CD1c-positive myeloid dendritic cell (primary cell): ENCODE measurements around the gene METTL9.
A peak's percentile ranks its signal among the peaks of the same experiment; 100 is the strongest.

ENCODE experiments used
- DNase-seq: peaks from one replicate; pipeline ENCODE4 v3.0.0-alpha.2; 2016; ENCODE audit errors: extremely low spot score

Gene METTL9

DNA sequence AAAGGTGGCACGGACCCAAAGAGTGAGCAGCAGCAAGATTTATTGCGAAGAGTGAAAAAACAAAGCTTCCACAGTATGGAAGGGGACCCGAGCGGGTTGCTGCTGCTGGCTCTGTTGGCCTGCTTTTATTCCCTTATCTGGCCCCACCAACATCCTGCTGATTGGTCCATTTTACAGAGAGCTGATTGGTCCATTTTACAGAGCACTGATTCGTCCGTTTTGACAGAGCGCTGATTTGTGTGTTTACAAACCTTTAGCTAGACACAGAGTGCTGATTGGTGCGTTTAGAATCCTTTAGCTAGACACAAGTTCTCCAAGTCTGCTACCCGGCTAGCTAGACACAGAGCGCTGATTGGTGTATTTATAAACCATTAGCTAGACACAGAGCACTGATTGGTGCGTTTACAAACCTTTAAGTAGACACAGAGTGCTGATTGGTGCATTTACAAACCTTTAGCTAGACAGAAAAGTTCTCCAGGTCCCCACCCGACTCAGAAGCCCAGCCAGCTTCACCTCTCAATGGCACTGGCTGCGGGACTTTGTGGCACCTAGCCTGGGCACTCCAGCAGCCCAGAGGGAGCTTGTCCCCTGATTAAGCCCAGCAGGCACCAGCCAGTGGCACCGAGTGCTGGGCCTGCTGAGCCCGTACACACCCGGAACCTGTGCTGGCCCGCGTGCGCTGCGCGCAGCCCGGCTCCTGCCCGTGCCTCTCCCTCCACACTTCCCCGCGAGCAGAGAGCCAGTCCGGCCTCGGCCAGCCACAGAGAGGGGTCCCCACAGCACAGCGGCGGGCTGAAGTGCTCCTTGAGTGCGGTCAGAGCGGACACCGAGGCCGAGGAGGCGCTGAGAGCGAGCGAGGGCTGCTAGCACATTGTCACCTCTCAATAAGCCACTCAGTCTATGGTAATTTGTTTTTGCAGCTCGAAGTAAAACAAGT, 37.9 kb downstream of the METTL9 start:
- no peak for DNase-seq

DNA sequence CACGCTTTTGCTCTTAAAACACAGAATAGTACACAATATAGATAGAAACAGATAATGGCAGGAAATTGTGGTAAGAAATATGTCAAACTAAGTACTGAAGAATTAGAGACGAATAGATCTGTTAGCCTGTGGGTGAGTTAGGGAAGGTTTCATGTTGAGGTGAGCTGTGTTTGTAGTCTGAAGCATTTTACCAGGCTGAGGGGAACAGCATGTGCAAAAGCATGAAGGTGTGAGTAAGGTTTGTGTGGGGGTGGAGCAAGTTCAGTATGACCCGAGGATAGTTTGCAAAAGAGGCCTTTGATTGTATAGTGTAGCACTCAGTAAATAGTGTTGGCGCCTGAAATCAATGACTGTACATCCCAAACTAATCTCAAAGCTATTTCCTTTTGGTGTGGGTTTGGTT, 39.2 kb downstream of the METTL9 start:
- DNase-seq, result no peak

DNA sequence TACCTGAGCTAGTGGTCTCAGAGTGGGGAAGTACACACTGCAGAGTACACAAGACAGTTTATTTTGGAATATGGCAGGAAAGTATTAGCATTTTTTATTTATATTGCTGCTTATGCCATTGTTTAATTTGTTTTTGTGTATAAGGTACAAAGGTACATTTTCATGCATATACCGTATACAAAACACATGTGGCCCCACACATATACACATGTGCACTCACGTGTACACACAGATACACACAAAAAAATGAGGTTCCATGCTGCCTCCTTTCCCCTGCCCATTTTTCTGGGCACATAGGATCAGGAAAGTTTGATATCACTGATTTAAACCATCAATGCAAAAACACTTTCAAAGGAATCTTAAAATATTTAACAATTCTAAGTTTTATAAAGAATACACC, 40.1 kb downstream of the METTL9 start:
- no peak for DNase-seq

DNA sequence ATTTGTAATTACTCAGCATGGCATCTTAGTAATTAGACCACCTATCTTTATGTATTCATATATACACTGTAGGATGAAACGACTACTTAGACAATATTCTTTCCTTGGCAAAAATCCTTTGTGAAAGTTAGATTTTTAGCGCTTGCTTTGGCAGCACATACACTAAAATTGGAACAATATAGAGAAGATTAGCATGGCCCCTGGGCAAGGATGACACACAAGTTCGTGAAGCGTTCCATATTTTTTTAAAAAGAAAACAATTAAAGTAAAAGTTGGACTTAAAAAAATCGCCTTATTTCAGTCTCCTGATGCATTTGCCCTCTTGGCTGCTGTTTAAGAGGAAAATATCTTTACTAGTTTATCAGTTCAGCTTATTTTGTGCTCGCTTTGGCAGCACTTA, 42.5 kb downstream of the METTL9 start:
- no peak for DNase-seq

DNA sequence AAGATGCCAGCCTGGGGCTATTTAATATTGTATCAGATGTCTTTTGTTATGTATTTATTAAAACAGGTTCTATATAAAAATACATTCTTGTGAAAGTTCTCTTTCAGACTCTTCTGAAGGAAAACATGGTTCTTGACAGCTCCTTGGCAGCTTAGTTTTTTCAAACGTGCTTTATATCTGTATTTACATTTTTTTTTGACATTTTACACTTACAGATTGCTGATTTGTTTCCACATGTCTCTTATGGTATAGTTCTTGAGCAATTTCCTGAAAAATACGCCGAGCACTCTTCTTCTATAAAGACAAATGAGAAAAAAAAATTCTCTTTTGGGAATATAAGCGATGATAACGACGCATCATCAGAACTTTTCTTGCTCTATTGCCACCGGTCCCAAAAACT, 43.5 kb downstream of the METTL9 start:
- DNase-seq, result no peak

DNA sequence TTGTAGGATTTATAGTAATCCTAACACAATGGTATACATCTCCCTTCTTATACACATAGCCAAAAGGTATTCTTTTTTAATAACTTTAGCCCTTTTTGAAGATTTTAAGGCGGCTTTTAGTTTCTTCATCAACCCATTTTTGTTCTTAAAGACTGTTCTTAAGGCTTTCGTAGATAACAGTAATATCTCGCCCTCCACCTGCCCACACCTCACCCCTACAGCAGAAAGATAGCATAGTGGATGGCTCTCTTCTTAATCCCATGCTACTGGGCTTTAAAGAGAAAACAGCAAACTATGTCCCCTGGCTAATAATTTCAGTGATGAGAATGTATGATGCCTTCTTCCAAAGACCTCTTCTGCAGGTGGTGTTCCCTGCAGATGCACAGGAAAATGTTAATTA, 44.4 kb downstream of the METTL9 start:
- DNase-seq, result no peak

DNA sequence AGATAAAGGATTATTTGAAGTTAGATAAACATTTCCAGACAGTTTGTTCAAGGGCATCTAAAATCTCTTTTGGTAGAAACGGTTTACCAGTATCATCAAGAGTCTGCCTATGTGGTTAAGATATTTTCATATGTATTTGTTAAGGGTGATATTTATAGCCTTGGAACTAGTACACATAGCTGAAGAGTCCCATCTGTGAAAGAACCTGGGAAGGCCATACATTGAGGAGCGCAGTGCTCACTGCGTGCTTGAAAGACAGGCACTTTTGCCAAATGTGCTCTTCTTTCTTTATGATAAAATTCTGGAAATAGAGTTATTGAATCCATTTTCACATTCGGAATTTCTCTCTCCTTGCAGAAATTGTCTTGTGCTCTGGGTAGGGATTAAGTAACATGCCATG, 45.3 kb downstream of the METTL9 start:
- DNase-seq, result no peak

DNA sequence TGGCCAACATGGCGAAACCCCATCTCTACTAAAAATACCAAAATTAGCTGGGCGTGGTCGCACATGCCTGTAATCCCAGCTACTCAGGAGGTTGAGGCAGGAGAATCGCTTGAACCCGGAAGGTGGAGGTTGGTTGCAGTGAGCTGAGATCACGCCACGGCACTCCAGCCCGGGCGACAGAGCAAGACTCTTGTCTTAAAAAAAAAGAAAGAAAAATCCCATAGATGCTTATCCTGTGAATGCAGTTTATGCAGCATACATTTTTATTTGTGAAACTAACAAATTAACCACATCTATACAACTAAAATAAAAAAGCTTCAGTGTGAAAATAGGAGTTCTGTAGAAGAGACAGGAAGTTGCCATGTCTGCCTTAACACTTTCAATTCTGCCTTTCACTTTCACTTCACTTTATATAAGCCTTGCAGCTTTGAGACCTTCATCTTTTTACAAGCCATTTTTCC, 45.9 kb downstream of the METTL9 start:
- DNase-seq, result peak; percentile 84

DNA sequence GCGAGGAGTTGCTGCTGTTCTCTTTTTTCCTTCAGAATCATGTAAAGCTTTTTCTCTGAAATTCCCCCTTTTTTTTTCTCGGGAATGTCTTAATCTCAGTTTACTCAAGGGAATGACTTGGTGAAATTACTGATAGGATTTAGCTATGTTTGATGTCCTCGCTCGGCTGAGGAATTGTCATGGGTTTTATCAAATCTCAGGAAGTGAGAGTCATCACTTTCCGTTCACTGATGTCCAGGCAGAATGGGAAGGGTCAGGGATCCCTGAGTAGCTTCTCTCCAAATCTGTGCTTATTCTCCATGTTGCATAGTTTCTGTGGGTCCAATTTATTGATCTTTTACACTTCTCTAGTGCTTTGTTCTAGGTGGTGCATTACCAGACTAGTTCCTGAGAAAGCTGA, 46.7 kb downstream of the METTL9 start:
- peak; percentile 61 for DNase-seq

DNA sequence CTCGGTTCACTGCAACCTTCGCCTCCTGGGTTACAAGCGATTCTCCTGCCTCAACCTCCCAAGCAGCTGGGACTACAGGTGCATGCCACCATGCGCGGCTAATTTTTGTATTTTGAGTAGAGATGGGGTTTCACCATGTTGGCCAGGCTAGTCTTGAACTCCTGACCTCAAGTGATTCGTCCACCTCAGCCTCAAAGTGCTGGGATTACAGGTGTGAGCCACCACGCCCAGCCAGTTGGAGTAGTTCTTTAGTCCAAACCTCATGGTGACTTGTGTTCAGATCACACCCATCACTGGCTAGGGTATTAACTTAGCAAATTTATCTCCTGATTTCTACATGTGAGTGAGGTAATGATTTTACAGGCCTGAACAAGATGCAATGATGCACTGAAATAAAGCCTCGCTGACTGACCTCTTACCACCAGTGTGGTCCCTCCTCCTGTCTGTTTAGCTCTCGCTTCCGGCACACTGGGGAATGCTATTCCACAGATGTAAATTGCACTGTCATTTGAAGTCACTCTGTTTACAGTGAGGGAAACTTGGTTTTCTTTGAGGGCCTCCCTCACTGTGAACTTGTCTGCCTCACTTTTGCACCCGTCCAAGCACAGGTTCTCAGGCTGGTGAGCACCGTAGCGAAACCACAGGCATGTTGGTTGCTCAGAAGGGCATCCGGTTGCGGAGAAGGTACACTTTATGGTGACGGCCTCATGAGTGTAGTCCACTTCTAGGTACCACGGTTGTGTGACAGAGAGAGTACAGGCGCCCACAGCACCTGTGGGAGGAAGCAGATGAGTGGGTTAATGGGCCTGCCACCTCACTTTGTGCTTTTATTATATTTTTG, 47.6 kb downstream of the METTL9 start:
- DNase-seq, result no peak

DNA sequence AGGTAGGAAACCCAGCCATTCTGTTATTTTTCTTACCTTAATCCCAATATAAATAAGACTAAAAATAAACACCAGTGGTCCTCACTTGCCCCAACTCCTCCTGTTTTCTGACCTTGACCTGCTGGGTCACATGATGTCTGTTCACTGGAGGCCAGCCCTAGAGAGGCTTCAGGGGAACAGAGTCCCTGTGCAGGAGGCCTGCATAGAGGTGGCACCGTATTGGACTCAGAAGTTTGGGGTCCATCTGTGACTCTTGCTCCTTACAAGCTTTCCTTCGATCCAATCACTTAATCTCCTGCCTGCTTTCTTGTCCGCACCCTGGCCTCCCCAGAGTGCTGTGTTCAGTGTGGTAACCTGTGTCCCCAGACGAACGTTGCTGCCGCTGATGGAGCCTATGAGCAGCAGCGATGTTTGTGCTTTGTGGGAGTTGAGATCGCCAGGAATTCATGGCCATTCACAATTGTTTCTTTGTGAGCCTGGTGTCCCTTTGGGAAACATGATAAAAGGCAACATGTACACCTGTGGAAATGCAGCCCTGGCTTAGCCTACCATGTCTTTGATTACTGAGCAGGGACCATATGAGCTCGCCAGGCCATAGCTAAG, 48.3 kb downstream of the METTL9 start:
- no peak for DNase-seq

DNA sequence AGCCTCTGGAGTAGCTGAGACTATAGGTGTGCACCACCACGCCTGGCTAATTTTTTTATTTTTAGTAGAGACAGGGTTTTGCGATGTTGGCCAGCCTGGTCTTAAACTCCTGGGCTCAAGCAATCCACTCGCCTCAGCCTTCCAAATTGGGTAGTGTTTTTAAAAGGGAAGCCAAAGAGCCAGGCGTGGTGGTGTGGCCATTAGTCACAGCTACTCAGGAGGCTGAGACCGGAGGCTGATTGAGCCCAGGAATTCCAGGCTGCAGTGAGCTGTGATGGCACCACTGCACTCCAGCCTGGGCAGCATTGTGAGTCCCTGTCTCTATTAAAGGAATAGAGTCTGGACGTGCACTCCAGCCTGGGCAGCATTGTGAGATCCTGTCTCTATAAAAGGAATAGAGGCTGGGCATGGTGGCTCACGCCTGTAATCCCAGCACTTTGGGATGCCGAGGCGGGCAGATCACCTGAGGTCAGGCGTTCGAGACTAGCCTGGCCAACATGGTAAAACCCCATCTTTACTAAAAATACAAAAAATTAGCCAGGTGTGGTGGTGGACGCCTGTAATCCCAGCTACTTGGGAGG, 50.5 kb downstream of the METTL9 start:
- DNase-seq, result peak; percentile 60

DNA sequence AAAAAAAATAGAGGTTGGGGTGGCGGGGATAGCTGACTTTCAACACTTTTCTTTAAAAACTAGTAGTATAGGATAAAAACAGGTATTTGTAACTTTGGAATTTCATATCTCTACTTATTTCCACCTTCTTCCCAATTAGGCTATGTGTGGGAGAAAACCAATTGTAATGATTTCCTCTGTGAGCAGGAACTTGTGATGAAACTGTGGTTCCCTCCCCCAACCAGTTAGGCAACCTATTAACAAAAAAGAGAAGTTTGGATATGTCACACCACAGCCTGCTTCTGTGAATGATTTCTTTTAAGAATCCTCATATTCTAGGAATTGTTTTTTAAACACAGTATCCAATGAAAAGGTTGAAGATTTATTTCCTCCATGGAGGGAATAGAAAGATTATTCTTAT, 51.1 kb downstream of the METTL9 start:
- peak; percentile 93 for DNase-seq

DNA sequence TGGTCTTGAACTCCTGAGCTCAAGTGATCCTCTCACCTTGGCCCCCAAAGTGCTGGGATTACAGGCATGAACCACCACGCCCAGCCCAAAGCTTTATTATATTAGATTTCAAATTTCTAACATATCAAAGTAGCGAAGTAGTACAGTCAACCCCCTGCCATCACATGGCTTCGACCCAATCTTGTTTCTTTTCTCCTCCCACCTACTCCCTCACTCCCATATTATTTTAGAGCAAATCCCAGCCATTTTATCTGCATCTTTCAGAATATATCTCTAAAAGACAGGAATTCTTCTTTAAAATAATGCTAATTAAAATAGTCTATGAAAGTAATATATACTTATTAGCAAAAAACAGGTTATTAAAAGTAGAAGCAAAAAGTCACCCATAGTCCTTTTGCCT, 52.1 kb downstream of the METTL9 start:
- no peak for DNase-seq

DNA sequence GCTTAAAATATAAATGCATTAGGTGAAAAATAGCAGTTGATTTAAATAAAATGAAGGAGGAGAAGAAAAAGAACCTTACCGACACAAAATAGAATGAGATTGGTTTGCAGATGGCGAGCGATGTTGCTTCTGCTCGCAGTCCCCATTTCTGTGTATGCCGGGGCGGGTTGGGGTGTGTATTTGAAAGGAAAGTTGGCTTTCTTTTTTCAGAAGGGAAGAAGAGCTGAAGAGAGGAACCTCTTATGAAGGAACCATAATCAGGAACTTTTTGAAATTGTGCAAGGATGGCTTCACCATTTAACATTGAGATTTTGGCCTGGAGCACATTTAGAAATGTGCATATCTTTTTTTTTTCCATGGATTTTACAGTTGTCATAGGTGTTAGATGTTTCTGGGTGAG, 53.1 kb downstream of the METTL9 start, which contains the start of gene IGSF6:
Gene IGSF6, minus strand, starts transcription at position 156 of the 400 bp plus-strand sequence. Its CDS starts 10 bp downstream, at position 146.
- peak; percentile 88 for DNase-seq

DNA sequence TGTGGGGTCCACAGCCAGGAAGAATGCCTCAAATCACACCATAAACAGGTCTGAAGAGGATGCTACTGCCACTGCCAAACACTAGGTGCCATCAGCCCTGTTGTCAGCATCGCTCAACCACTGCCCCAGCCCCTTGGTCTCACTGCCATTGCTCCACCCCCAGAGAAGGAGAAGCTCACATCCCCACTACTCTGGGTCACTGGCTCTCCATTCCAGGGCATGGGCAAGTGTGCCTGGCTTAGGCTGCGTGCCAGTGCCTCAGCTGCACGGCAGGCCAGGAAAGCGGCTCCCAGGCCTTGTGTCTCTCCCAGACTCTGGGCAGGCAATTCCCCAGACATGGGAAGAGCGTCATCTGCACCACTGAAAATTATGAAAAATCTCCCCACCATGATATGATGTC, 54.2 kb downstream of the METTL9 start:
- peak; percentile 79 for DNase-seq

DNA sequence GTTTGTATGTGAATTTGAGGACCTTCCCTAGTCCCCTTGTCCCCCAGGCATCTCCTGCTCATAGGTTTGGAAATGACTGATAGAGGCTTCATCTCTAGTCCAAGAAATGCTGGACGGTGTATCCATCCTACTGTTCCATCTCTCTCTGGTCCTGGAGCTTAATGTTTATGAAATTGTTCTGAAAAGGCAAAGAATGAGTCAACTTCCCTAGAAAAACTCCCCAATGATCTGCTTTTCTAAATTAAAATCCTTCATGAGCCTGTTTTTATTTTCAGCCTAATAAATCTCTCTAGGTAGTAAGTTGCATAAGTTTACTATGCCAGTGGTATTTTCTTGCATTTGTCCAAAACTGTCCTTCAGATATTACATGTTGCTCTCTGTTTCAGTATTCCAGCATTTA, 55.1 kb downstream of the METTL9 start:
- peak; percentile 57 for DNase-seq

DNA sequence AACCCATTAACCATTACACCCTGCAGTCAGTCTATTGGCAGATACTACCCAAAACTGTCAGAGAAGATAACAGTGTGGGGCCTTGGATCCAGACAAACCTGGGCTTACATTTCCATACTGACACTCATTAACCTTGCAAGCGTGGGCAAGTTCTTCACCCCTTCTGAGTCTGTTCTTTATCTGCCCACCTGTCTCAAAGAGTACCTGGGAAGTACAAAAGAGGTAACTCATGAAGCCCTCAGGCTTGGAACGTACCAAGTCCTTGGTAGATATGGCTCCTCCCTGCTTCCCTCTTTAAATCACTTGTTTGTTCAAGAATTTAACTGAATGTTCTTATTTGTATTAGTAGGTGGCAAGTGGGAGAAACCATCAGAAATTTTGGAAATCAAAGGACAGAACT, 55.5 kb downstream of the METTL9 start:
- no peak for DNase-seq

DNA sequence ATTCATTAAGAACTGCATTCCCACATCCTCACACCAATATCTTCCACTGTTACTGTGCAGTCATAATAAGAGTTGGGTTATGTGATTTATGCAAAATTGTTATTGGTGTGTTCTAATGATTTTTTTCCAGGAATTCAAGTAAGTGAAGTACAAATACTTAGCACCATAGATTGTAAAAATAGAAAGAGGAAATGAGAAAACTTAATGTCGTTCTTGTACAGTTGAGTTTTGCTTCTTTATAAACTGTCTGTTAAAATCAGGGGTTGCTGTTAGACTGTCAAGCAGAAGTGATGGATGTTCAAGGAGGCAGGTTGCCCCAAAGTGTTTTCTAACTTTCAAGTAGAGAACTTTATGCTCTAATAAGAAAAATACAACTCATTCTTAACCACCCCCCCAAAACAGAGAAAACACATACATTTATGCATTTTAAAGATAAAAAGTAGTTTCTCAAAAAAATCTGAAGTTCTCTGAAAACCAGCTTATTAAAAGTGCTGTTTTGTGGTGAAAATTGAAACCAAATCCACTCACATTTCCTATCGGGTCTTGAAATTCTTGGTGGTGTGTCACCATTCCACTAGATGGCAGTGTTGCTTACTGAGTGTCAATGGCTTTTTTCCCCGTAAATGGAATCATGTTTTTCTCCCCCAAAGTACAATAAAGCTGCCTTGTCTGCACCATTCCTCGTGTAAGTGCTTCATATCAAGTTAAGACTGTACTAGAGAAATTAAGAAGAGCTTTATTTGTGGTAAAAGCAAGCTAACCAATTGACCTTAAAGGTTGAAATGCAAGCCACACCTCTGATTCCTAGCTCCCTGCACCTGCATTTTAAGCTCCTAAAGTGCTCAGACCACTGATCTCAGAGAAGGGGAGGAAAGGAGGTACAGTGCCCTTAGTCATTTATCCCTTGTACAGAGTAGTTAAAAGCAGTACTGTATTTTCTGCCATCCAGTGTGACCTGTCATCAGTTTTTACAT, 57.7 kb downstream of the METTL9 start:
- peak; percentile 81 for DNase-seq

DNA sequence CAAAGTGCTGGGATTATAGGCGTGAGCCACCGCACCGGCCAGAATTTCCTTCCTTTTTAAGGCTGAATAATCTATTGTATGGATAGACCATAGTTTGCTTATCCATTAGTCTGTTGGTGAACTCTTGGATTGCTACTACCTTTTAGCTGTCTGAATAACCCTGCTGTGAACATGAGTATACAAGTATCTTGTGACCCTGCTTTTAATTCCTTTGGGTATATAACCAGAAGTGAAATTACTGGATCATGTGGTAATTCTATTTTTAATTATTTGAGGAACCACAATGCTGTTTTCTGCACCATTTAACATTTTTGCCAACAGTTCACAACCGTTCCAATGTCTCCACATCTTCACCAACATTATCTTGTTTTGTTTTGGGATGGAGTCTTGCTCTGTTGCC, 59.7 kb downstream of the METTL9 start:
- DNase-seq, result peak; percentile 77
